HuH-7 (cell line): ENCODE data around the gene TACR1.
"Not testable (repeated sequence)": the region's sequence is repeated elsewhere in the genome, so short reads cannot be mapped to it uniquely, and the experiment has no call there.

Source experiments
- DNase-seq: peaks from one replicate; pipeline ENCODE4 v3.0.0; 2011; ENCODE audit warnings: low spot score

The TACR1 gene

DNA sequence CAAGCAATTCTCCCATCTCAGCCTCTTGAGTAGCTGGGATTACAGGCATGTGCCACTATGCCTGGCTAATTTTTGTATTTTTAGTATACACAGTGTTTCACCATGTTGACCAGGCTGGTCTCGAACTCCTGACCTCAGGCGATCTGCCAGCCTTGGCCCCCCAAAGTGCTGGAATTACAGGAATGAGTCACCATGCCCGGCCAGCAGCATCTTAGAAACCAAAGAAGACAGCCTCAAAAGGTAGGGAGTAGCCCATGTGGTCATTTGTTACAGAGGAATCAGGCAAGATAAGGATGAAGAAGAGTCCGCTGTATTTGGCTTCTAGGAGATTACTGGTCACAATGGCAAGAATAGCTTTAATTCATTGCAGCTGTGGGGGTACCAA is 53.1 kb downstream of the TACR1 start:
- DNase-seq, result not testable (repeated sequence)

- no peak for DNase-seq
Observed at GRCh38 chr2:75142081-75142480, 57.2 kb downstream of the TACR1 start.

DNA sequence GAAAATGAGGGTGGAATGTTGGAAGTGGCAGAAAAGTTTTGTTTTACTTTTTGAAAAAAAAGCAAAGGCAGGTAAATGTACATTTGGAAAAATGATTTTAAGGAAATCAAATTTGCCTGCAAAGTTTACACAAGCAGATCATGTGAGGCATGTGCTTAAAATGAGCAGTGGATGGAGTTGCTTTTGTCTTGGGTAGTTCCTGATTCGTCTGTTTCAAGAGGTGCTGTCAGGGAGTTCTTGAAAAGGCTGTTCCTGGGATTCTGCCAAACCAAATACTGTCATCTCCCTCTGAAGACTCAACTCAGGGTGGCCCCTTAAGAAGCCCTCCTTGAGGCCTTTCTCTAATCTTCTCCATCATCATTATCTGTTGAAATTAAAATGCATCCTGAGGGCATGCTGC is 59.0 kb downstream of the TACR1 start:
- no peak for DNase-seq

DNA sequence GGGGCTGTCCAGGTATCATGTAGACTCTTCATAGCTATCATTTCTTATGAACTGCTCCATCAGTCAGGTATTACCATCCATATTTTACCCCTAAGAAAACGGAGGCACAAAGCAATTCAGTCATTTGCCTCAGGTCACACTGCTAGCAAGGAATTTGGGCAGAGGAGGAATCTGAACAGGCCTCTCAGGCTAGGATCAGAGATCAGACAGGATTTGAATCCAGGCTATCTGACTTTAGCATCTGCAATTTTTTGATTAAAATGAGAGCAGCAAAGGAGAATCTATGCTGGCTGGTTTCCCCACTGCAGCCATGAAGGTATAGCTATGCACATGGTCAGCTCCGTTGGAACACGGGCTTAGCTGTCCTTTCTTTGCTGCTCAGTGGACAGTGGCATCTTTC is 60.1 kb downstream of the TACR1 start:
- DNase-seq, result no peak

DNA sequence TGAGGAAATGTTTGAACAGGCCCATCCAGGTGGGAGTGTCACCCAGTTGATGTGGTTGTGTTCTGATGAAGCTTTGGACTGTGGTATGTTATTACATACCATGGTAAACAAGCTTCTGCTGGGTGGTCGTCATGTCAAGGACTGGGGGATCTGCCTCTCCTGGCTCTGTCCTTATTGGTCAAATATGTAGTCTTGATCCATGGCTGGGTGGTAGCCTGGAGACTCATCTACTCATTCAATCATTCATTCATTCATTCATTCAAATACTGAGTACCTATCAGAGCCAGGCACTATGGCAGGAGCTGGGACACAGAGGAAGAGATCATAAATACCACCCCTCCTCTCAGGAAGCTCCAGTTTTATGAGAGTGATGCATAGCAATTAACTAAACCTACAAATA is 60.8 kb downstream of the TACR1 start:
- no peak for DNase-seq

GRCh38 chr2:75135776-75136400 is 63.4 kb downstream of the TACR1 start:
- DNase-seq, result no peak

GRCh38 chr2:75134860-75135259 is 64.5 kb downstream of the TACR1 start:
- DNase-seq, result no peak

- no peak for DNase-seq
Observed at GRCh38 chr2:75133621-75134570, 65.4 kb downstream of the TACR1 start.

DNA sequence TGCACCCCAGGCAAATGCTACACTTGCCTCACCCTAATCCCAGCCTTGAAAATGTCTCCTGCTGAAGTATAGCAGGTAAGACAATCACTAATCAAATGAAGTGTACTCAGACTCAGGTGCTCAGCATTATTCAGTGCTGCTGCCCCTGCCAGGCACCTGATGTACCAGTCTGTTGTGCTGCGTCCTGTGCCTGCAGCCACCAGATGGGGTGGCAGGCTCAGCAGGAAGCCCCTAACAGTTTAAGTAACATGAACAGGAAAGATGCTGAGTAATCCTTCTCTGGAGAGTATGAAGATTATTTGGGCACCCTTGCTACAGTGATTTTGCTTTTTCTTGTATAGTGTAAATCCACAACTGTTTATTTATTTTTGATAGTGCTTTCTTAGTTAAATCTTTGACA is 69.1 kb downstream of the TACR1 start:
- no peak for DNase-seq

GRCh38 chr2:75123876-75124275 is 75.4 kb downstream of the TACR1 start:
- no peak for DNase-seq

DNA sequence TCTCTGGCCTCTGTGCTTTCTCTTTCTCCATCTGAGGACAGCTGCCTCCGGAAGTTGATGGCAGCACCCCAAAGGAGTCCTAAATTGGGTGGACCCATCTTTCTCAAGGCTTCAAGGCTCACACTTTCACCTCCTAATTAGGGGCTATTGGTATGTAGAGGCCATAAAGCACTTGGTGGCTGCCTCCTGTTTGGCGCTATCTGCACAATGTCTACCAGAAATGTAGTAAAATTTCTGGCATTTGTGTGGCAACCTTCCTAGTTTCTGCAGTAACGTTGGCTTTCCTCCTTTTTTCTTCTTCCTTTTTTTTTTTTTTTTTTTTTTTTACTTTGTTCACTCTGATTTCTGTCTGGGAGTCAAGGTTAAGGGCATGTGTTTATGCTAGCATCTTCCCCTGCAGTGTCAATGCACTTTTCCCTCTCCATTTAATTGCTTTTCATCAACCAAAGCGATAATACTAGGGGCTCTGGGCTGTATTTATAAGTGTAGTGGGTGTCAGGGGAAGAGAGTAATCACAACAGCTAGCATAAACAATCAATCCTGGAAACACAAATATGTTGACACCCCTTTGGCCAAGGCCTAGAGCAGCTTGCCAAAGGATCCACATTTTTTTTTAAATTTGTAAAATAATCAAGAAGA is 86.0 kb downstream of the TACR1 start:
- no peak for DNase-seq

DNA sequence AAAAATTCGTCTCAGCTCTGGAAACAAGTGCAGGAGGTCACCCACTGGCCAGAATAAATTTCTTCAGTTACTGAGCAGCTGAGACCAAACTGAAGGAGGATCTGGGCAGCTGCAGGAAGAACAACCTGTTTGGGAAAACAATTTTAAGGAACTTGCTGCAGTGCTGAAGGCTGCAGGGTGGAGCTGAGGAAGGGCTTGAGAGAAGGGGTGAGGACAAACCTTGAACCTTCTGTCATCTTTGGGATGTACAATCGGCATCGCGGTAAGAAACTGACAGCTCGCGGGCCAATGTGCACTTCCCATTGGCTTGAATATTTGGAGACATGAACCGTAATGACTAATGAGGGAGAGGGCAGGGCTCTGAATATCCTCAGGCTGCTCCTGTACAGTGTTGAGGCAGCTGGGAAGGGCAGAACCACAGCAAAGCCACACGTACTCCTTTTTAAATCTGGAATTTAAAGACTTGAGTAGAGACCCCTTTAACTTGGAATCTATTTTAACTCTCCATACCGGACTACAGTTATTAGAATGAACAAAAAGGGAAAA is 90.3 kb downstream of the TACR1 start:
- DNase-seq, result no peak

DNA sequence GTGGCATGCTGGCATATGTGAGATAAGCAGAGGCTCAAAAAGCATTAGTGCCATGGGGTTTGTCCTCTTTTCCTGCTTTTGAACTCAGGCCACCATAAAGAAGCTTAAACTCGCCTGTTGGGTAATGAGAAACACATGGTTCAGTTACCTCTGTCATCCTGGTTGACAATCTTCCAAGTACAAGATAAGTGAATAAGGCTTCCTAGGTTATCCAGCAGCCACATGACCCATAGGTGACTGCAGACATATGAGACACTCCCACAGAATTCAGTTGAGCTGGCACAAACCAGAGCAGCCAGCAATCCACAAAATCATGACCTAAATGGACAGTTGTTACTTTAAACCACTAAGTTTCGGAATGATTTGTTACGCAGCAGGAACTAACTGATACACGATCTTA is 97.3 kb downstream of the TACR1 start:
- DNase-seq, result no peak

DNA sequence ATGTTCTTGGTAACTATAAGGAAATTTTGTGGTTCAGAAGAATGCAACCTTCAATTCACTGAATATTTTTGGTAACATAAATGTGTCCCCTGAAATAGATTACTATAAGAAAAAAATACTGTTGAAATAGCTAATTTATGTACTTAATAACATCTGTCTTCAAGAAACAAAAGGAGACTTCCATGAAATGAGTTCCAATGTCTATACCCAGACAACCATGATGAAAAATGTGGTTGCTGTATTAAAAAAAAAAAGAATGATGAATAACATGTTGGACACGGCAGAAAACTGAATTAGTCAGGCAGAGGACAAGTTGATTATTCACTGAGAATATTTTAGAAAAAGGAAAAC is 98.5 kb downstream of the TACR1 start:
- DNase-seq, result no peak

- DNase-seq, result no peak
Observed at GRCh38 chr2:75100011-75100800, 99.1 kb downstream of the TACR1 start.

- no peak for DNase-seq
Observed at GRCh38 chr2:75099521-75099922, 99.8 kb downstream of the TACR1 start.

DNA sequence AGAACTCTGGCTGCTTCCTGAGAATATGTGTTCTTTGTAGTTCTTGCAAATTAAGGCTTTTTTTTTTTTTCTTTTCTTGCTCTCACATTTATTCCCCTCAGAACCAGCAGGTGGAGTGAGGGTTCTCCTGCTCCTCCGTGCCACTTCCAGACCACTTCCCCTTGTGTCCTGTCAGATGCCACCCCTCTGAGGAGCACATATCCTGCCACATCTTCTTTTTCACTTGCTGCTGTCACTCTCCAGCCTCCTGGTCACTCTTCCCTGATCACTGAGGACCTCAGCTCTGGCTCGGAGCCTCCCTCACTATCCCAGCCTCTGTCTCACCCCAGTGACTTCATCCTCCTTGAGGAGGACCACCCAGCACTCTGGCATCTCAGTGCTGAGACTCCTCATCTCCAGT is 100.5 kb downstream of the TACR1 start:
- DNase-seq, result peak; percentile 15

DNA sequence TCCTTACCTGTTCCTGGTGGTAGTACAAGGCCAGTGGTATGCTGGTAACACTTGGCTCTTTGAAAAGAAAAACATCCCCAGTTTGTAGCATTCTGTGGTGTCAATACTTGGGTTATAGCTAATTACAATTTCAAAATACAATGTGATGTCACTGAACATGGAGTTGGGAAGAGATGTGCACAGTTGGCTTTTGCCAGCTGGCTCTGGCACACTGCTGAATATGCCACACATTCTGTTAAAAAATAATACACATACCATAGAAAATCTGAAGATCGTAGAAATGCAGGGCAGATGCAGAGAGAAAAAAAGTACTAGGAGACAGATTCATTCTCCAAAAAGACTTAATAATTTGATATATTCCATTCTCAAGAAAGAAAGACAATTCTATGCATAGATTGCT is 101.5 kb downstream of the TACR1 start:
- DNase-seq, result no peak

GRCh38 chr2:75094405-75094804 is 104.9 kb downstream of the TACR1 start:
- DNase-seq, result no peak

GRCh38 chr2:75090770-75091515 is 108.4 kb downstream of the TACR1 start:
- no peak for DNase-seq

DNA sequence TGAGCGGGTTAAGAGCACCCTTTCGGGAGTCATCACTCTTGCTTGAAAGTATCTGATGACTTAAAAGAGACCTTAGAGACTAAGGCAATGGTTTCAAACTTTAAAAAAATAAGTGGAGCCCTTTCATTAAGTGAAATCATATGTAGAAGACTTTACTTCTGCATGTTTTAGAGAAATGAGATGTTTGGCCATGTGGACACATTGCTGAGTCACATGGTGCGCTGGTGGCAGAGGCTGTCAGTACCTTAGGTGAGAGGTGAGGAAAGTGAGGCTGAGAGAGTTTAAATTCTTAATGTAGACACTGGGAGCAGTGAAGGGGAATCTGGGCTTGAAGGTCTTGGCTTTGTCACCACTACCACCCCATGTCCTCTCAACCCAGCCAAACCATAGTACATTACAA is 109.8 kb downstream of the TACR1 start:
- no peak for DNase-seq
